D341Med (cell line): ENCODE results near the gene C20orf204.
"Not testable (repeated sequence)": the region's sequence is repeated elsewhere in the genome, so short reads cannot be mapped to it uniquely, and the experiment has no call there.

ENCODE experiments used
- DNase-seq: peaks from one replicate; pipeline ENCODE4 v3.0.0; 2012; ENCODE audit warnings: low spot score

C20orf204 gene

DNA sequence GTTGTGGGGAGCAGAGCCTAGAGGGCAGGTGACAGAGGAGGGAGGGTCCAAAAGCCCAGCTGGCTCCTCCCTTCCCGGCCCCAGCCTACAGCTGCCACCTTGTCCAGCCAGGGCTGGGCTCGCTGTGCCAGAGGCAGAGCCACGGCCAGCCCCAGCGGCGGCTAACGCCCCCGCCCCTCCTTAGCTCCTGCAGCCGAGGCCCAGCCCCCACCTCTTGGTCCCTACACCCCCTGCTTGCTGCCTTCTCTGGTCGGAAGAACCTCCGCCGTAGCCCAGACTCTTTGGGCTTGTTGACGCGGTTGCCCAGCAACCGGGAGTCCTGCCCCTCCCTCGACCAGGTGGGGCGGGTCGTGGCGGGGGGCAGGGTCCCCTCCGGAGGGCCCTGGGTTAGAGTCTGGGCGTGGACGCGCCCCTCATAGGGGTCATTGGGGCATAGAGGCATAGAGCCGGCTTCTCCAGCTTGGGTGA, 48.7 kb downstream of the C20orf204 start:
- no peak for DNase-seq

DNA sequence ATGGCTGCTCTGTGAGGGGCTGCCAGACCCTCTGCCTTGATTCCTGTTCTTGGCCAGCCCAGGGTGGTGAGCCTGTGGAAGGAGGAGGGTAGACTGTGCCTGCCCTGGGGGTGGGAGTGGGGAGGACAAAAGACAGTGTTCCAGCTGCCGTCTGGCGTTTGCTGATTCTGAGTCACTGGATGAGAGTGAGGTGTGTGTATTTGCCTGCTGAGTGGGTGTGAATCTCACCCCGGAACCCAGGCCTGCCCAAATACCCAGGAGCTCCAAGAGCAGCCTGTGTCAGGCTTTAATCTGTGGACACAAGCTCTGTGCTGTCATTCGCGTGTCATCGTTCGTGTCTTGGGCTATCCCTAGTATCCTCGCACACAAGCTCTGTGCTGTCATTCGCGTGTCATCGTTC, 50.8 kb downstream of the C20orf204 start:
- DNase-seq, result no peak

DNA sequence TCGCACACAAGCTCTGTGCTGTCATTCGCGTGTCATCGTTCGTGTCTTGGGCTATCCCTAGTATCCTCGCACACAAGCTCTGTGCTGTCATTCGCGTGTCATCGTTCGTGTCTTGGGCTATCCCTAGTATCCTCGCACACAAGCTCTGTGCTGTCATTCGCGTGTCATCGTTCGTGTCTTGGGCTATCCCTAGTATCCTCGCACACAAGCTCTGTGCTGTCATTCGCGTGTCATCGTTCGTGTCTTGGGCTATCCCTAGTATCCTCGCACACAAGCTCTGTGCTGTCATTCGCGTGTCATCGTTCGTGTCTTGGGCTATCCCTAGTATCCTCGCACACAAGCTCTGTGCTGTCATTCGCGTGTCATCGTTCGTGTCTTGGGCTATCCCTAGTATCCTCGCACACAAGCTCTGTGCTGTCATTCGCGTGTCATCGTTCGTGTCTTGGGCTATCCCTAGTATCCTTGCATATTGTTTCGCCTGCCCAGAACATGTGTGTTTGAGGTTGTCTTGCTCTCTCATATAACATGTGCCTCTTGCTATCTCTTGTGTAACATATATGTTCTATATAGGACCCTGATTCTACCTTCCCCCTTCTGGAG, 51.3 kb downstream of the C20orf204 start:
- not testable (repeated sequence) for DNase-seq

DNA sequence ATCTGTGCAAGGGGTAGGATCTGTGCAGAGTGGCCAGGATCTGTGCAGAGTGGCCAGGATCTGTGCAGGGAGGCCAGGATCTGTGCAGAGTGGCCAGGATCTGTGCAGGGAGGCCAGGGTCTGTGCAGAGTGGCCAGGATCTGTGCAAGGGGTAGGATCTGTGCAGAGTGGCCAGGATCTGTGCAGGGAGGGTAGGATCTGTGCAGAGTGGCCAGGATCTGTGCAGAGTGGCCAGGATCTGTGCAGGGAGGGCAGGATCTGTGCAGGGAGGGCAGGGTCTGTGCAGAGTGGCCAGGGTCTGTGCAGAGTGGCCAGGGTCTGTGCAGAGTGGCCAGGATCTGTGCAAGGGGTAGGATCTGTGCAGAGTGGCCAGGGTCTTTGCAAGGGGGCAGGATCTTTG, 52.6 kb downstream of the C20orf204 start:
- not testable (repeated sequence) for DNase-seq
